Endodermal cell (in vitro differentiated cells): Measurements from ENCODE around the gene POT1. TPM values are rescaled to one million over a fixed set of nuclear protein-coding genes. Genes with fewer than 3 reads are reported as not detected.

ENCODE experiments used
- DNase-seq: peaks from one replicate; pipeline ENCODE4 v3.0.0-alpha.2; 2017
- H3K27ac ChIP-seq: 2 replicates; pipeline ENCODE4 v1.5.1; 2013; ENCODE audit warnings: mild to moderate bottlenecking, low read depth, low read length, moderate library complexity
- H3K27me3 ChIP-seq: 2 replicates; pipeline ENCODE4 v1.6.1; 2013; ENCODE audit warnings: mild to moderate bottlenecking, low read length, moderate library complexity; ENCODE audit not compliant: insufficient read depth, control insufficient read depth, poor library complexity, severe bottlenecking
- H3K36me3 ChIP-seq: 2 replicates; pipeline ENCODE4 v1.7.0; 2013; ENCODE audit warnings: mild to moderate bottlenecking, low read length, moderate library complexity; ENCODE audit not compliant: control insufficient read depth, insufficient read depth
- H3K4me1 ChIP-seq: one replicate; pipeline ENCODE4 v1.7.0; 2013; ENCODE audit warnings: low read length; ENCODE audit not compliant: control insufficient read depth, insufficient read depth
- H3K4me3 ChIP-seq: 2 replicates; pipeline ENCODE4 v1.5.1; 2013; ENCODE audit warnings: mild to moderate bottlenecking, low read length, moderate library complexity
- H3K9ac ChIP-seq: 2 replicates; pipeline ENCODE4 v1.6.1; 2013; ENCODE audit warnings: mild to moderate bottlenecking, low read length, moderate library complexity; ENCODE audit not compliant: poor library complexity, severe bottlenecking; ENCODE audit errors: extremely low read depth
- H3K9me3 ChIP-seq: 2 replicates; pipeline ENCODE4 v1.6.1; 2013; ENCODE audit warnings: mild to moderate bottlenecking, low read length, moderate library complexity; ENCODE audit not compliant: control insufficient read depth
- H3K27ac Mint-ChIP-seq: 2 replicates; pipeline ENCODE4 v1.8.0; 2020; ENCODE audit warnings: mixed read lengths
- H3K27me3 Mint-ChIP-seq: 2 replicates; pipeline ENCODE4 v1.8.0; 2021; ENCODE audit warnings: mild to moderate bottlenecking, mixed read lengths; ENCODE audit not compliant: insufficient read depth
- H3K36me3 Mint-ChIP-seq: 2 replicates; pipeline ENCODE4 v1.8.0; 2020; ENCODE audit warnings: low read depth, mixed read lengths
- H3K4me1 Mint-ChIP-seq: 2 replicates; pipeline ENCODE4 v1.8.0; 2020; ENCODE audit warnings: mixed read lengths
- H3K4me3 Mint-ChIP-seq: 2 replicates; pipeline ENCODE4 v1.8.0; 2020; ENCODE audit warnings: mild to moderate bottlenecking, moderate library complexity, mixed read lengths
- H3K9me3 Mint-ChIP-seq: 2 replicates; pipeline ENCODE4 v1.8.0; 2020; ENCODE audit warnings: mild to moderate bottlenecking, mixed read lengths
- WGBS, 2 experiments: methylation state at CpG; one replicate each; pipeline versions ENCODE4 v1.1.5 to v1.1.7; 2013; ENCODE audit warnings: missing lambda C conversion rate in 2 of 2, mixed read lengths in 1 of 2; ENCODE audit not compliant: insufficient coverage in 1 of 2, insufficient read length in 1 of 2; 5-methylcytosine and 5-hydroxymethylcytosine counted together
- total RNA-seq, 2 donors: library from RNA; stranded (reverse); fragmentation: NEBNext Ultra II Directional in 1 of 2; extraction: Animal tissue kit (Norgen Biotek cat#: 25700) in 1 of 2; gene quantifications; 2 replicates in 1 of 2; 3 replicates in 1 of 2; pipeline ENCODE4 v1.2.1, GENCODE V29; 2021
- TF ChIP-seq, protein P1 (sequence below): fragments of 200-600 bp; sonication (generic); conservative IDR thresholded peaks from 2 replicates; pipeline ENCODE4 v1.5.0; 2021; ENCODE audit warnings: antibody characterized with exemption, mild to moderate bottlenecking

POT1 gene
- total RNA-seq, 2 donors from 2014 or later = 31.2 to 41.8 TPM

DNA sequence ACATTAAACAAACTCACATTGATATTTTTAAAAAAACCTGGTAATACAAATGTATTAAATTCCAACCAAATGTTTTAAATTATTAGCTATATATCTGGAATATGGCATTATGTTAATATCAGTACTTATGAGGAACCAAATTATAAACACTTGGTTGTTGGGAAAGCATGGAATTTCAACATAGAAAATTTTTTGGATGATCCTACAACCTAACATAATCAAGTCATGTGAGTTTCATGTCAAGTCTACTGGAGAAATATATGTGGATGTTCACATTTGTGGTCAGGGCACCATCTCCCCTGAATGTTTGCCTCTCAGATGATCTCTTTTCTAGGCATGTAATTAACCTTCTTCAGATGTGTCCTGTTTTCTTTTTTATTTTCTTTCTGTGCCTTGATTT is 5.2 kb upstream of the POT1 start:
- H3K9me3 Mint-ChIP-seq = no peaks in the 10 kb centered on the region
- H3K4me1 ChIP-seq = no peaks in the 10 kb centered on the region
- no peaks in the 10 kb centered on the region for H3K27me3 ChIP-seq
- H3K4me1 Mint-ChIP-seq = peaks cover 2% of the 10 kb centered on the region
- H3K27ac Mint-ChIP-seq = no peak overlapping the region
- no peaks in the 10 kb centered on the region for H3K36me3 ChIP-seq
- DNase-seq = no peak
- no peaks in the 10 kb centered on the region for H3K36me3 Mint-ChIP-seq
- H3K27ac ChIP-seq = no peak overlapping the region
- peaks cover 3% of the 10 kb centered on the region for H3K27me3 Mint-ChIP-seq
- H3K9me3 ChIP-seq = no peaks in the 10 kb centered on the region
- H3K4me3 ChIP-seq = no peak overlapping the region
- H3K9ac ChIP-seq = no peak overlapping the region
- TF ChIP-seq, protein P1, sequence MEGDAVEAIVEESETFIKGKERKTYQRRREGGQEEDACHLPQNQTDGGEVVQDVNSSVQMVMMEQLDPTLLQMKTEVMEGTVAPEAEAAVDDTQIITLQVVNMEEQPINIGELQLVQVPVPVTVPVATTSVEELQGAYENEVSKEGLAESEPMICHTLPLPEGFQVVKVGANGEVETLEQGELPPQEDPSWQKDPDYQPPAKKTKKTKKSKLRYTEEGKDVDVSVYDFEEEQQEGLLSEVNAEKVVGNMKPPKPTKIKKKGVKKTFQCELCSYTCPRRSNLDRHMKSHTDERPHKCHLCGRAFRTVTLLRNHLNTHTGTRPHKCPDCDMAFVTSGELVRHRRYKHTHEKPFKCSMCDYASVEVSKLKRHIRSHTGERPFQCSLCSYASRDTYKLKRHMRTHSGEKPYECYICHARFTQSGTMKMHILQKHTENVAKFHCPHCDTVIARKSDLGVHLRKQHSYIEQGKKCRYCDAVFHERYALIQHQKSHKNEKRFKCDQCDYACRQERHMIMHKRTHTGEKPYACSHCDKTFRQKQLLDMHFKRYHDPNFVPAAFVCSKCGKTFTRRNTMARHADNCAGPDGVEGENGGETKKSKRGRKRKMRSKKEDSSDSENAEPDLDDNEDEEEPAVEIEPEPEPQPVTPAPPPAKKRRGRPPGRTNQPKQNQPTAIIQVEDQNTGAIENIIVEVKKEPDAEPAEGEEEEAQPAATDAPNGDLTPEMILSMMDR = no peak
- H3K4me3 Mint-ChIP-seq = no peak overlapping the region

DNA sequence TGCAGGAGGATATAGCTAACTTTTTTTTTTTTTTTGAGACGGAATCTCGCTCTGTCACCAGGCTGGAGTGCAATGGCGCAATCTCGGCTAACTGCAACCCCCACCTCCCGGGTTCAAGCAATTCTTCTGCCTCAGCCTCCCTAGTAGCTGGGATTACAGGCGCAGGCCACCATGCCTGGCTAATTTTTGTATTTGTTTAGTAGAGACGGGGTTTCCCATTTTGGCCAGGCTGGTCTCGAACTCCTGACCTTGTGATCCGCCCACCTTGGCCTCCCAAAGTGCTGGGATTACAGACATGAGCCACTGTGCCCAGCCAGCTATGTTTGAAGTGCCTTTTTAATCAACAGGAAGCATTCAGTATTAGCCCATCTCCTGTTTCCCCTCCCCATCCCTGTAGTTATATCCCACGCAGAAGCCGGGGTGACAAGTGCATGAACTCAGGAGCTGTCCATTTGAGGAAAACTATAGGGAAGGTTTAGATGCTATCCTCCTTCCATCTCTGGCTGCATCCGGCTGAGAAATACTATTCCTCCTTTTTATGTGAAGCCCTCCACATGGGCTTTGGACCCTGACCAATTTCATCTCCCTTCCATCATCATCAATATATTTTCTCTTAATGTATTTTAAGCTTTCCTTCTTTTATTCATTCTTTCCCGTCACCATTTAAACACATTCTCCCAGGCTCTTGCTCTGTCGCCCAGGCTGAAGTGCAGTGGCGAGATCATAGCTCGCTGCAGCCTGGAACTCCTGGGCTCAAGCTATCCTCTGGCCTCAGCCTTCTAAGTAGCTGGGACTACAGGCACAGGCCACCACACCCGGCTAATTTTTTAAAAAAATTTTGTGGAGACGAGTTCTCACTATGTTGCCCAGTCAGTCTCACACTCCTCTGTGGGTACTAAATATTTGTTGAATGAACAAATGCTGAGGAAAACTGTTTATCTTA is 1.3 kb upstream of the POT1 start:
- no peaks in the 10 kb centered on the region for H3K27me3 ChIP-seq
- no peak for DNase-seq
- no peaks in the 10 kb centered on the region for H3K9me3 ChIP-seq
- H3K4me3 Mint-ChIP-seq = peak overlapping the region; percentile 87
- peaks cover 5% of the 10 kb centered on the region for H3K36me3 Mint-ChIP-seq
- no peak overlapping the region for H3K4me3 ChIP-seq
- TF ChIP-seq, protein P1 = no peak
- 93 to 94% methylated on average over 5 to 18 of the region's 18 CpGs for WGBS, 2 experiments
- no peak overlapping the region for H3K9ac ChIP-seq
- H3K27me3 Mint-ChIP-seq = peaks cover 3% of the 10 kb centered on the region
- H3K27ac ChIP-seq = no peak overlapping the region
- H3K4me1 ChIP-seq = no peaks in the 10 kb centered on the region
- H3K36me3 ChIP-seq = no peaks in the 10 kb centered on the region
- no peaks in the 10 kb centered on the region for H3K9me3 Mint-ChIP-seq
- H3K4me1 Mint-ChIP-seq = peaks cover 9% of the 10 kb centered on the region
- no peak overlapping the region for H3K27ac Mint-ChIP-seq

DNA sequence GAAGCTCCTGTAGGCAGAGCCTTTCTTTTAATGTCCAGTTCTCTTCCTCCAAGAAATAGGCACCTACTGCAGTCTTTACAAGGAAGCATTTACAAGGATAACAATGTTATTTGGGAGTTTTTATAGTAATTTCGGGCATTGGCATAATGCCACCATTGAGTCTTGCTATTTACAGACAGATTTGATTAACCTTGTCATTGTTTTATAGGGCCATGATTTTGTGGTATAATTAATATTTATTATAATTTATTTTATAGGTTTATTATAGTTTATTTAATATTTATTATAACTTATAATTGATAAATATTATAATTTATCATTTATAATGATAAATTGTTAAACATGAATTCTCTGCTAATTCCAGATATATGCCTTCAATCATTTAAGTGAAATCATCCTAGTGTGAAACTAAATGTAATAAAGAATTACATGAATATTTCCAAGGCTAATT is 573 bp upstream of the POT1 start:
- no peak for DNase-seq
- WGBS, 2 experiments = 20 to 52% methylated on average over 1 of the region's 1 CpG
- H3K27me3 Mint-ChIP-seq = peaks cover 3% of the 10 kb centered on the region
- peak overlapping the region; percentile 98 for H3K27ac Mint-ChIP-seq
- peak overlapping the region; percentile 87 for H3K4me3 Mint-ChIP-seq
- peaks cover 9% of the 10 kb centered on the region for H3K4me1 Mint-ChIP-seq
- H3K36me3 Mint-ChIP-seq = peaks cover 5% of the 10 kb centered on the region
- Histone ChIP-seq H3K27ac (peak overlapping the region; percentile 46), H3K4me1 (no peaks in the 10 kb centered on the region), H3K36me3 (no peaks in the 10 kb centered on the region), H3K9me3 (no peaks in the 10 kb centered on the region), H3K27me3 (no peaks in the 10 kb centered on the region), H3K9ac (no peak overlapping the region), H3K4me3 (peak overlapping the region; percentile 94)
- TF ChIP-seq, protein P1 = no peak
- no peaks in the 10 kb centered on the region for H3K9me3 Mint-ChIP-seq
